Astrocyte (in vitro differentiated cells and primary cell): ENCODE results near the gene CTDP1.

ENCODE experiments used
- CTCF ChIP-seq: IDR thresholded peaks from 2 replicates; pipeline ENCODE4 v1.5.1; 2011; ENCODE audit warnings: low read depth, mild to moderate bottlenecking, inconsistent platforms, low read length, moderate library complexity; ENCODE audit not compliant: insufficient read depth
- EZH2 ChIP-seq: IDR thresholded peaks from 2 replicates; pipeline ENCODE4 v1.6.1; 2012; ENCODE audit warnings: mild to moderate bottlenecking, low read length, inconsistent platforms; ENCODE audit not compliant: insufficient read depth

DNA sequence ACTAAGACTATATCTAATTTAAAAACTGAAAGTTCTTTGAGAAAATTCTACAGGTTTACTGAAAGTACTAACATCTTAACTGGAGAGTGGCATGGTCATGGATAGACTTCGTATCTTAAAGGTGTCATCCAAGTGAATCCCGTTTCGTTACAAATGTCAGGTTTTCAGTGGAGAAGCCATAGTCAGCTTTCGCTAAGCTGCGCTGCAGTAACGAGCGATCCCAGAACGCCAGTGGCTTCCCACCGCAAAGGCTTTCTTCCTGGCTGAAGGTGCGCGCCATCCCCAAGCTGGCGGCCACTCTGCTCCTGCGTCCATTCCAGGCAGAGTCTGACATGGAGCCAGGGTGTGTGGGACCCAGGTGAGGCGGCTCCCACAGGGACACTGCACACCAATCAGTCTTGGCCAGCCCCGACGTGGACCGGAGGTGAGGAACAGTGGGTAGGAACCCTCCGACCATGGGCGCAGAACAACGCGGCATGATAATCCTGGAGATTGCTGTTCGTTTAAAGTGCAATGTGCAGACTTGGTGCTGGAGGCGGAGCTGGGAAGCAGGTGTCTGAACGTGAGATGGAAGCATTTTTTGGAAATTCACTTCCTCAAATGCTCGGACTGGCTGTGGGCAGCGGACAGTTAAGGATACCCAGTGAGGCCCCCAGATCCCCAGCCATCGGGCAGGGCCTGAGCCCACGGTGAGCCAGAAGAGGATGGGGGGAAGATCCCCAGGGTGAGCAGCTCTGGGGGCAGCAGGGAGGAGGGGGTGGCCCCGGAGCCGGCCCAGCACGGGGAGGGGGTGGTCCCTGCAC lies 90.3 kb downstream of the CTDP1 start:
- TF ChIP-seq EZH2 = no peak
- TF ChIP-seq CTCF = no peak
